Left forelimb (tissue), 1 donor: ENCODE results near the gene UGT1A6.
"Not testable (repeated sequence)": the region's sequence is repeated elsewhere in the genome, so short reads cannot be mapped to it uniquely, and the experiment has no call there.

Experiments
- DNase-seq: peaks from one replicate; pipeline ENCODE4 v3.0.0-alpha.2; 2018; ENCODE audit warnings: low spot score

UGT1A6 gene

DNA sequence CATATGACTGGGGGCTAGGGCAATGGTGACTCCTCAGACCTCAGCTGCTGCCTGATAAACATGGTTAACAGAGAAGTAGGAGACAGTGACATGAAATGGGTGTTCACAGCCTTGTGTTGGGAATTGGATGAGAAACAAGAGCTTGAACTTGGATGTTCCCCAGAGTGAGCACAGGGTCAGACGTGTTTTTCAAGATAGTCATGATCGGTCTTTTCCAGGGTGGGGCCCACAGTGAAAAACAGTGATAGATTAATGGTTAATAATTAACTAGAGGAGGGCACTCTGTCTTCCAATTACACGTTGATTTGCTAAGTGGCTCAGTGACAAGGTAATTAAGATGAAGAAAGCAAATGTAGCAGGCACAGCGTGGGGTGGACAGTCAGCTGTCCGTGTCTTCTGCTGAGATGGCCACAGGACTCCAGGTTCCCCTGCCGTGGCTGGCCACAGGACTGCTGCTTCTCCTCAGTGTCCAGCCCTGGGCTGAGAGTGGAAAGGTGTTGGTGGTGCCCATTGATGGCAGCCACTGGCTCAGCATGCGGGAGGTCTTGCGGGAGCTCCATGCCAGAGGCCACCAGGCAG is 36.1 kb downstream of the UGT1A6 start, which contains the start of gene UGT1A3:
Gene UGT1A3, plus strand, starts transcription at position 320 of the 579 bp plus-strand sequence. Its CDS starts 85 bp downstream, at position 405.
- no peak for DNase-seq

DNA sequence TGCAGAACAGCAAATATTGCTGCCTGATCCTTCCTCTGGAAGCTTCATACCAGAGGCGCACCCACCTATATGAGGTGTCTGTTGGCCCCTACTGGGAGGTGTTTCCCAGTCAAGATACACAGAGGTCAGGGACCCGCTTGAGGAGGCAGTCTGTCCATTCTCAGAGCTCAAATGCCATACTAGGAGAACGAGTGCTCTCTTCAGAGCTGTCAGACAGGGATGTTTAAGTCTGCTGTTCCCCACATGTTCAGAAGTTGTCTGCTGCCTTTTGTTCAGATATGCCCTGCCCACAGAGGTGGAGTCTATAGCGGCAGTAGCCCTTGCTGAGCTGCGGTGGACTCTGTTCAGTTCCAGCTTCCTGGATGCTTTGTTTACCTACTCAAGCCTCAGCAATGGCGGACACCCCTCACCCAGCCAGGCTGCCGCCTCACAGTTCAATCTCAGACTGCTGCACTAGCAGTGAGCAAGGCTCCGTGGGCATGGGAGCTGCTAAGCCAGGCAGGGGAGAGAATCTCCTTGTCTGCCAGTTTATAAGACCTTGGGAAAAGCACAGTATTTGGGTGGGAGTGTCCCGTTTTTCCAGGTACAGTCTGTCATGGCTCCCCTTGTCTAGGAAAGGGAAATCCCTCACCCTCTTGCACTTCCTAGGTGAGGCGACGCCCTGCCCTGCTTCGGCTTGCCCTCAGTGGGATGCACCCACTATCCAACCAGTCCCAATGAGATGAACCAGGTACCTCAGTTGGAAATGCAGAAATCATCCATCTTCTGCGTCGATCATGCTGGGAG is 44.4 kb downstream of the UGT1A6 start:
- not testable (repeated sequence) for DNase-seq

DNA sequence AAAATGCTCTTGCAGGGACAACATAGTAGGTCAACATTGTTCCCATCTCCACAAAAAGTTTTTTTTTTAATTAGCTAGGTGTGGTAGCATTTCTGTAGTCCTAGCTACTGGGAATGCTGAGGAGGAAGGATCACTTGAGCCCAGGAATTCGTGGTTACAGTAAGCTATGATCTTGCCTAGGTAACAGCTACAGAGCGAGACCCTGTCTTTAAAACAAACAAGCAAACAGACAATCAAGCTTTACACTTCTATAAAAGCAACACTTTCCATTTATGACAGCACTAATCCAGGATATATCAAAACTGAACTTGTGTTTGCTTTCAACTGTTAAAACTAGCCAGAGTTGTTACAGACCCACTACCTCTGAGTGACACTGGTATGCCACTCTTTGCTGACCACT is 48.2 kb downstream of the UGT1A6 start:
- DNase-seq, result no peak

DNA sequence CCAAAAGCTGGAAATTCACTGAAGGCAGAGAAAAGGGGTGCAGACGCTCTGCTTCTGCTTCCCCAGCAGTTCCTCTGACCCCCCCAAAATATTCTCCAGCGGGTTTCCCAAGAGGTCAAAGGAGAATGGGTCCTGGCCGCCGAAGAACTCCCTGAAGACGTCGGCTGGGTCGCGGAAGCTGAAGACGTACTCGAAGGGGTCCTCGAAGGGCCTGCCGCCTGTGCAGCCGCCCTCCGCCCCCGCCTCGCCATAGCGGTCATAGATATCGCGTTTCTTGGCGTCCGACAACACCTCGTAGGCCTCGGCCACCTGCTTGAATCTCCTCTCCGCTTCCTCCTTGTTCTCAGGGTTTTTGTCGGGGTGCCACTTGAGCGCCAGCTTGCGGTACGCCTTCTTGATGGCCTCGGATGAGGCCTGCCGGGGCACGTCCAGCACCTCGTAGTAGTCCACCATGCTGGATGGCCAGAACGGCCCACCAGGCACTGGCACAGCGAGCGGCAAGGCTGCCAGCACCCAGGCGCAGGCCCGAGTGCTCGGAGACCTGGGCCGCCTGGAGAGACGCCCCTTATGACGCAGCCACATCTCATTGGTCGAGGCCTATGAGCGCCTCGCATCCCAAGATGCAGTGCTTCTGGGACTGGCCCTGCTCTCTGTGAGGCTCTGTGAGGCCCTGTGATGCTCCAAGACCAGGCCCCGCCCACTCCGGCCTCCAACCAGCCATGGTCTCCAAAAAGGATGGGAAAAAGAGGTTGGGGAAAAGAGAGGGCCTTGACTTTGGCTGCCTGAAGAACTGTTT is 51.0 kb downstream of the UGT1A6 start:
- DNase-seq, result no peak

DNA sequence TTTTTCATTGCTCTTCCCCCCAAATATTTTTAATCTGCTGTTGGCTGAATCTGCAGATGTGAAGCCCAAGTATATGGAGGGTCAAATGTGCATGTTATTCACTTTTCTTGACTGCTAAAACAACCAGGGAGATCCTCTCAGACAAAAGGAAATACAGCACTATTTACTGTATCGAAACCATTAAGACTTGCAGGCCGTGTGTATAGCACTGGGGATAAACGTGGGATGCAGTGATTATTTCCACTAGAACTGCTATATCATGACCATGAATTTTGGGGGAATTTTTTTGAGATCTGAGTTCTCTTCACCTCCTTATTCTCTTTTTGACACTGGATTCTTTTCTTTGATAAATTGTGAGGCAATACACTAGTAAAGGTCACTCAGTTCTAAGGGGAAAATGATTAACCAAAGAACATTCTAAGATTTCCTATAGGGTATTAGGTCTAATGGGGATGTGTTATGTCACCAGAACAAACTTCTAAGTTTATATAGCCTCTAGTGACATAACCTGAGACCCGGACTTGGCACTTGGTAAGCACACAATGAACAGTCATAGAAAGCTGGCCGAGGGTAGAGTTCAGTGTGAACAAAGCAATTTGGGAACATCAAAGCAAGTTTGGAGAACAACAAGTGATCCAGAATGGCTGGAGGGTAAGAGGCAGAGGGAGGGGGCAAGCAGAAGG is 52.5 kb downstream of the UGT1A6 start:
- no peak for DNase-seq

DNA sequence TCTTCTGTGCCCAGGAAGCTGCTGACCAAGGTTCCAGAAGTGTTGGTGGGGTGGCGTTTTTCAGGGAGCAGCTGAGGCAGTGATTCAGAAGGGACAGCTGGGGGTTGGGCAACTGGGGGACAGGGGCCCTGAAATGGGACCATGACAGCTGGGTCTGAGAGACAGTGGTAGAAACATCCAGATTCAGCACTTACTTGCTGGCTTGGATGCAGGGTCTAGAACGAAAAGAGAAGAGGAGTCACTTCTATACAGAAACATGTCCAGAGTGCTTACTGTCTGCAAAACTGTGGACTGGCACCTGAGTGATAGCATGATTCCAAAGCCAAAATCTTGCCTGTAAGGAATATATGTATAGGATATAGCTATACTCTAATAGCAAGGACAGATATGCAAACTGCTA is 53.1 kb downstream of the UGT1A6 start:
- DNase-seq, result not testable (repeated sequence)

DNA sequence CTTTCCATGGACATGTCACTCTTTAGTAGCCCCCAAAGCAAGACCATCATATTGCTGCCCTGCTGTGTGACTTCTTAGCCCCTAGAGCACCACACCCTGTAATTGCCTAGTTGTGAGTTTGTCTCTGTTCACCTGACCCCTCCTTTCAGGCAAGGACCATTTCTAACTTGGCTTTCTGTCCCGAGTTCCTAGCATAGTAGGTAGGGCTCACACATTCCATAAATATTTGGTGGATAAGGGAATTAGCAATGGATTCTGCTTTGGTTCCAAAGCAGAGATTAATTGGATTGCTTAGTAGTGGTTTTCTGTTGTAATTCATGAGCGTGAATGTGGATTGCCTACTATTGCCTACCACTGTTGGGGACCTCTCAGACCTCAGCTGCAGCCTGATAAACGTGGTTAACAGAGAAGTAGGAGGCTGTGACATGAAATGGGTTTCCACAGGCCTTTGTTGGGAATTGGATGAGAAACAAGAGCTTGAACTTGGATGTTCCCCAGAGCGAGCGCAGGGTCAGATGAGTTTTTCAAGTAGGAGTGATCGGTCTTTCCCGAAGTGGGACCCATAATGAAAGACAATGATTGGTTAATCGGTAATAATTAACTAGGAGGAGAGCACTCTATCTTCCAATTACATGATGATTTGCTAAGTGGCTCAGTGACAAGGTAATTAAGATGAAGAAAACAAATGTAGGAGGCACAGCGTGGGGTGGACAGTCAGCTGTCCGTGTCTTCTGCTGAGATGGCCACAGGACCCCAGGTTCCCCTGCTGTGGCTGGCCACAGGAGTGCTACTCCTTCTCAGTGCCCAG is 54.0 kb downstream of the UGT1A6 start:
- no peak for DNase-seq

DNA sequence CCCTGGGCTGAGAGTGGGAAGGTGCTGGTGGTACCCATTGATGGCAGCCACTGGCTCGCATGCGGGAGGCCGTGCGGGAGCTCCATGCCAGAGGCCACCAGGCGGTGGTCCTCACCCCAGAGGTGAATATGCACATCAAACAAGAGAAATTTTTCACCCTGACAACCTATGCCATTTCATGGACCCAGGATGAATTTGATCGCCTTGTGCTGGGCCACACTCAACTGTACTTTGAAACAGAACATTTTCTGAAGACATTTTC is 54.5 kb downstream of the UGT1A6 start:
- no peak for DNase-seq

DNA sequence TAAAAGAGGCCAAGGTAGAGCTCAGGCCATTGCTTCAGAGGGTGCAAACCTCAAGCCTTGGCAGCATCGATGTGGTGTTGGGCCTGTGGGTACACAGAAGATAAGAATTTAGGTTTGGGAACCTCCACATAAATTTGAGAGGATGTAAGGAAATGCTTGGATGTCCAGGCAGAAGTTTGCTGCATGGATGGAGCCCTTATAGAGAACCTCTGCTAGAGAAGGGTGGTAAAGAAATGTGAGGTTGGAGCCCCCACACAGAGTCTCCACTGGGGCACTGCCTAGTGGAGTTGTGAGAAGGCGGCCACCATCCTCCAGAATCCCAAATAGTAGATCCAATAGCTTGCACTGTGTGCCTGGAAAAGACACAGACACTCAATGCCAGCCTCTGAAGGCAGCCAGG is 58.0 kb downstream of the UGT1A6 start:
- not testable (repeated sequence) for DNase-seq

DNA sequence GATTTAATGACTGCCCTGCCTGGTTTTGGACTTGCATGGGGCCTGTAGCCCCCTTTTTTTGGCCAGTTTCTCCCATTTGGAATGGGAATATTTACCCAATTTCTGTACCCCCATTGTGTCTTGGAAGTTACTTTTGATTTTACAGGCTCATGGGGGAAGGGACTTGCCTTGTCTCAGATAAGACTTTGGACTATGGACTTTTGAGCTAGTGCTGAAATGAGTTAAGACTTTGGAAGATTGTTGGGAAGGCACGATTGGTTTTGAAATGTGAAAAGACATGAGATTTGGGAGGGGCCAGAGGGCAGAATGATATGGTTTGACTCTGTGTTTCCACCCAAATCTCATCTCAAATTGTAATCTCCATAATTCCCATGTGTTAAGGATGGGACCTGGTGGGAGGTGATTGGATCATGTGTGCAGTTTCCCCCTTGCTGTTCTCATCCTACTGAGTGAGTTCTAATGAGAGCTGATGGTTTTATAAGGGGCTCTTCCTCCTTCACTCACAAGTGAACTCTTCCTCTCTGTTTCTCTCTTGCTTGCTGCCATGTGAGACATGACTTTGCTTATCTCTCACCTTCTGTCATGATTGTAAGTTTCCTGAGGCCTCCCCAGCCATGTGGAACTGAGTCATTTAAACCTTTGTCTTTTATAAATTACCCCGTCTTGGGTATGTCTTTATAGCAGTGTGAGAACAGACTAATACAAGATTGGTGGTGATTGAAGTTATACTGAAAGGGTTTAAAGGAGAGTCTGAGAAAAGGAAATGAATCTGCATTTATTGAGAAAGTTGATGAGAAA is 58.7 kb downstream of the UGT1A6 start:
- DNase-seq, result not testable (repeated sequence)

DNA sequence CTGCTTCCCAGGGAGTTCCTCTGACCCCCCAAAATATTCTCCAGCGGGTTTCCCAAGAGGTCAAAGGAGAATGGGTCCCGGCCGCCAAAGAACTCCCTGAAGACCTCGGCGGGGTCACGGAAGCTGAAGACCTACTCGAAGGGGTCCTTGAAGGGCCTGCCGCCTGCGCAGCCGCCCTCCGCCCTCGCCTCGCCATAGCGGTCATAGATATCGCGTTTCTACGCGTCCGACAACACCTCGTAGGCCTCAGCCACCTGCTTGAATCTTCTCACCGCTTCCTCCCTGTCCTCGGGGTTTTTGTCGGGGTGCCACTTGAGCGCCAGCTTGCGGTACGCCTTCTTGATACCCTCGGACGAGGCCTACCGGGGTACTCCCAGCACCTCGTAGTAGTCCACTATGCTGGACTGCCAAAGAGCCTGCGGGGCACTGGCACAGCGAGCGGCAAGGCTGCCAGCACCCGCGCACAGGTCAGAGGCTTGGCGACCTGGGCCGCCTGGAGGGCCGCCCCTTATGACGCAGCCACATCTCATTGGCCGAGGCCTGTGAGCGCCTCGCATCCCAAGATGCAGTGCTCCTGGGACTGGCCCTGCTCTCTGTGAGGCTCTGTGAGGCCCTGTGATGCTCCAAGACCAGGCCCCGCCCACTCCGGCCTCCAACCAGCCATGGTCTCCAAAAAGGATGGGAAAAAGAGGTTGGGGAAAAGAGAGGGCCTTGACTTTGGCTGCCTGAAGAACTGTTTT is 62.4 kb downstream of the UGT1A6 start:
- no peak for DNase-seq

DNA sequence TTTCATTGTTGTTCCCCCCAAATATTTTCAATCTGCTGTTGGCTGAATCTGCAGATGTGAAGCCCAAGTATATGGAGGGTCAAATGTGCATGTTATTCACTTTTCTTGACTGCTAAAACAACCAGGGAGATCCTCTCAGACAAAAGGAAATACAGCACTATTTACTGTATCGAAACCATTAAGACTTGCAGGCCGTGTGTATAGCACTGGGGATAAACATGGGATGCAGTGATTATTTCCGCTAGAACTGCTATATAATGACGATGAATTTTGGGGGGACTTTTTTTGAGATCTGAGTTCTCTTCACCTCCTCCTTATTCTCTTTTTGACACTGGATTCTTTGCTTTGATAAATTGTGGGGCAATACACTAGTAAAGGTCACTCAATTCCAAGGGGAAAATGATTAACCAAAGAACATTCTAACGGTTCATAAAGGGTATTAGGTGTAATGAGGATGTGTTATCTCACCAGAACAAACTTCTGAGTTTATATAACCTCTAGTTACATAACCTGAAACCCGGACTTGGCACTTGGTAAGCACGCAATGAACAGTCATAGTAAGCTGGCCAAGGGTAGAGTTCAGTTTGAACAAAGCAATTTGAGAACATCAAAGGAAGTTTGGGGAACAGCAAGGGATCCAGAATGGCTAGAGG is 63.9 kb downstream of the UGT1A6 start:
- no peak for DNase-seq

DNA sequence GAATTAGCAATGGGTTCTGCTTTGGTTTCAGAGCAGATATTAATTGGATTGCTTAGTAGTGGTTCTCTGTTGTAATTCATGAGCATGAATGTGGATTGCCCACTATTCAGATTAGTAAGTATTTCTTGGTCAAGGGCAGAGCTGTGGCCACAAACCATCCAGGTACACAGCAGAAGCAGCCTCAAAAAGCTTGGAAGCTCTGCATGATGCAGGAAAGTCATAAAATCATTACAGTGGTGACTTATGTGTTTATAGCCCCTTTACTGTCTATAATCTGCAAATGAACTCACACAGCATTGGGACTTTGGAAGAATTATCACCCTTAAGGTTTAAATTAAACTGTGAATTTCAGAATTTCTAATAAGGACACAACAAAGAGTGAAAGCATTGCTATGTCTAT is 65.5 kb downstream of the UGT1A6 start:
- no peak for DNase-seq

DNA sequence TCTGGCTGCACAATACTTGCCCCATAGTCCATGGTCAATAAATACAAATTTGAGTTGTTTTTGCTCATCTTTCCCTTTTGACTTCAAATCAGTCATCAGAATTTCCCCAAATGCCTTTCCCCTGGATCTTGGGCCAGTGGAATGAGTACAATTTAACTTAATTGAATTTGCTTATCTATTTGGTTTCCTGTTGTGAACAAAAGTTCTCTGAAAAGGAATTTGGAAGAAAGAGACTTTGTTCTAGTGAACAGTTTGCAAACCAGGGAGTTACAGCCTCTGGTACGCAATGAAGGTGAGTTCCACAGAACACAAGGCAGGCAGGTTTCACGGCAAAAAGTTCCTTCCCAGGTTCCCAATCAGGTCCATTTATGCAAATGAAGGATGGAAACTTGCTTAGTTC is 66.2 kb downstream of the UGT1A6 start:
- DNase-seq, result no peak

DNA sequence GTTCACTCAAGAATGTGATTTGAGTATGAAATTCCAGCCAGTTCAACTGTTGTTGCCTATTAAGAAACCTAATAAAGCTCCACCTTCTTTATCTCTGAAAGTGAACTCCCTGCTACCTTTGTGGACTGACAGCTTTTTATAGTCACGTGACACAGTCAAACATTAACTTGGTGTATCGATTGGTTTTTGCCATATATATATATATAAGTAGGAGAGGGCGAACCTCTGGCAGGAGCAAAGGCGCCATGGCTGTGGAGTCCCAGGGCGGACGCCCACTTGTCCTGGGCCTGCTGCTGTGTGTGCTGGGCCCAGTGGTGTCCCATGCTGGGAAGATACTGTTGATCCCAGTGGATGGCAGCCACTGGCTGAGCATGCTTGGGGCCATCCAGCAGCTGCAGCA is 67.4 kb downstream of the UGT1A6 start, which contains the start of gene UGT1A1:
Gene UGT1A1, plus strand, starts transcription at position 228 of the 400 bp plus-strand sequence. Its CDS starts 18 bp downstream, at position 246.
- no peak for DNase-seq

DNA sequence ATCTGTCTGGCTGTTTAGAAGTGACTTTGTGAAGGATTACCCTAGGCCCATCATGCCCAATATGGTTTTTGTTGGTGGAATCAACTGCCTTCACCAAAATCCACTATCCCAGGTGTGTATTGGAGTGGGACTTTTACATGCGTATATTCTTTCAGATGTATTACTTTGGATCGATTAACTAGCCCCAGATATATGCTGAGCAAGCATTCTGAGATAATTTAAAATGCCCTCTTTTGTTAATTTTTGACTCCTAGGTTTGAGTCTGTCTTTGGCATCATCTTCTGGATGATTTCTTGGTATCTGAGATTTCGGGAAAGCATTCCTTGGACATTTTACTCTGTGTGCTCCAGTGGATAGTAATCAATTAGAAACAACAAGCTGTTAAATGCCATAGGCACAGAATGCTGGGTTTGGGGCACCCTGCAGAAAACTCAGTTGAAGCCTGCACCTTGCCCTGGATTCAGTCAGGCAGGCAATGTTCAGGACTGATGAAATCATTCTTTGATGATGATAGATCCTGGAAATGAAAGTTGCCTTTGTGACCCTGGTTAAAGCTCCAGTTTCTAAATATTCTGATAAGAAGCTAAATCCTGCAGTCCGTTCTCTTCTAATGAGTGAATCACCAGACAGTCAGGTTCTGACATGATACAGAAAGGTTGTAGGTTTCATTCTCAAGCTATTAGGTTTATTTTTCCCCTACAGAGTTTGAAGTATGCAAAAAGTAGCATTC is 68.5 kb downstream of the UGT1A6 start:
- DNase-seq, result no peak

DNA sequence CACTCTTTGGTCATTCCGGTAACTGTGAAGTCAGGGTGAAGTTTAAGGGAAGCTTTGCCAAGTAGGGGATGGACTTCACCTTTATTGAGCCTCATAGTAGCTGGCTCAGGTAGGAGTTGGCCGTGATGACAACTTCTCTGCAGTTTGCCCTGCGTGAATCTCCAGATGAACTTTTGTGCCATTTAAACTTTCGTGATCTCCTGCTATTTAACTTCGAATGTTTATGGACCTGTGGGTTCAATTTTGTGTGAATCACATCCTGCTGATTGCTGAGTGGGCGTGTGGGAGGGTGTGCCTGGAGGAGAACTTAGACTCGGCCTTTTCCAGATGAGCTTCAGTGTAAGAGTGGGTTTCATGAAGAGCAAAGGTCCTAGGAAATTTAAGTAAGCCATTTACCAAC is 71.6 kb downstream of the UGT1A6 start:
- DNase-seq, result no peak

DNA sequence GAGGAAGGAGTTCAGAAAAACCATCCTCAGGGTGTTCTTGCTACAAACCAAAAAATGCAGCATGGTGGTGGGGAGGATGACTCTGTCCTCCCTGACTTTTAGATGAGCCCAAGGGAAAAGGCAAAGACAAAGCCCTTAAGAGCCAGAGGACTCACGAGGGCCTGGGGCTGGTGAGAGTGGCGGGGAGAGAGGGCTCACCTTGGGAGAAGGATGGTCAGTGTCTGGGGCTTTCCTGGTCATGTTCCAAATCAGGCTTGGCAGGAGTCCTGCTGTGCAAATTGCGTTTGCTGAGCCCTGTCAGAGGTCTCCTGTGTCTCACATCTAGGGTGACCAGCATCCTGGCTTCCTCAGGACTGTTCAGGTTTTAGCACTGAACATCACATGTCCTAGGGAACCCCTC is 72.1 kb downstream of the UGT1A6 start:
- no peak for DNase-seq

DNA sequence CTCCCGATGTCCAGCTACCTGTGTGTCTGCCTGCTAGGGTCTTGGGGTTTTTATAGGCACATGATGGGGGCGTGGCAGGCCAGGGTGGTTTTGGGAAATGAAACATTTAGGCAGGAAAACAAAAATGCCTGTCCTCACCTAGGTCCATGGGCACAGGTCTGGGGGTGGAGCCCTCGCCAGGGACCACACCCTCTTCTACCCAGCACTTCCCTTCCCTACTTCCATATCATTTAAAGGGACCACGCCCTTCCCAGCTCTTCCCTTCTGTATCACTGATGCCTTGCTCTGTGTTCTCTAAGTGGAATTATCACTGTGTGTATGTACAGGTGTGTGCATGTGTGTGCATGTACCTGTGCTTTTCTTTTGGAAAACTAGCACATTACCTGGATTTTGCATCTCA is 73.7 kb downstream of the UGT1A6 start:
- DNase-seq, result no peak
